ENCODE data around the gene ARHGAP18. TPM values are rescaled to one million over a fixed set of nuclear protein-coding genes. Genes with fewer than 3 reads are reported as not detected.
A peak's percentile ranks its signal among the peaks of the same experiment; 100 is the strongest.

Gene ARHGAP18
- total RNA-seq, 5 donors from 2014 or later (not counting 1 experiment from before 2014, with no cell fraction given) = 3.6 to 4.3 (median 4.0) TPM

GRCh38 chr6:129672341-129672682 is 37.7 kb downstream of the ARHGAP18 start:
- Histone ChIP-seq H3K27ac (ENCODE audit: low read length) (peak overlapping the region; percentile 72), H3K9me3 (no peaks in the 10 kb centered on the region), H3K4me3 (ENCODE audit: control insufficient read depth in 1 of 2, extremely low read depth in 1 of 2, low read length in 1 of 2) (peak overlapping the region in 1 of 2 donors; percentile 23), H3K36me3 (ENCODE audit: control insufficient read depth in 2 of 2, extremely low read depth in 1 of 2, insufficient read depth in 1 of 2, low read length in 1 of 2) (no peaks in the 10 kb centered on the region), H3K4me1 (ENCODE audit: control insufficient read depth in 1 of 2, extremely low read depth in 1 of 2, insufficient read depth in 2 of 2, low read length in 2 of 2) (peaks cover 12 to 17% of the 10 kb centered on the region in 2 experiments), H3K27me3 (replicated peaks in 1 of 2; ENCODE audit: control insufficient read depth in 2 of 2, extremely low read depth in 1 of 2, insufficient read depth in 2 of 2, low read length in 1 of 2) (no peaks in the 10 kb centered on the region)
- Mint-ChIP-seq H3K4me1 (peaks cover 25 to 29% (median 26%) of the 10 kb centered on the region in 3 donors), H3K27me3 (no peaks in the 10 kb centered on the region), H3K4me3 (peak overlapping the region; percentile 60 to 80 (median 74)), H3K9me3 (no peaks in the 10 kb centered on the region), H3K27ac (peak overlapping the region; percentile 89 to 91), H3K36me3 (no peaks in the 10 kb centered on the region)
- whole genome bisulfite sequencing (ENCODE audit: insufficient coverage) = no CpG with 5 or more reads among the region's 2 CpGs
- ATAC-seq (replicated peaks in 1 of 4) (peak; percentile 16 to 54 (median 30)), DNase-seq (peak in 1 of 35 experiments; percentile 32)
- CTCF ChIA-PET = interaction anchor here (0.6 to 2.7 kb wide), 12 partner anchors 9 to 1201 kb away, joined by 3 to 13 read pairs (median 4); partner anchors contain the start of gene ARHGAP18 (in 1 of the 2)
- POLR2A ChIA-PET = interaction anchor here in 1 of 2 donors (1.0 kb wide), 1 partner anchor 76 kb away, joined by 4 read pairs; no protein-coding TSS in a partner anchor

- H3K4me1 ChIP-seq (ENCODE audit: control insufficient read depth in 1 of 2, extremely low read depth in 1 of 2, insufficient read depth in 2 of 2, low read length in 2 of 2) = peaks cover 12 to 17% of the 10 kb centered on the region in 2 experiments
- no peaks in the 10 kb centered on the region for H3K36me3 Mint-ChIP-seq
- H3K27ac ChIP-seq (ENCODE audit: low read length) = peak overlapping the region; percentile 72
- ATAC-seq (replicated peaks in 1 of 4) (peak; percentile 78 to 87 (median 80)), DNase-seq (peak in 34 of 35 experiments; percentile 9 to 77 (median 34))
- H3K27me3 ChIP-seq (replicated peaks in 1 of 2; ENCODE audit: control insufficient read depth in 2 of 2, extremely low read depth in 1 of 2, insufficient read depth in 2 of 2, low read length in 1 of 2) = no peaks in the 10 kb centered on the region
- H3K36me3 ChIP-seq (ENCODE audit: control insufficient read depth in 2 of 2, extremely low read depth in 1 of 2, insufficient read depth in 1 of 2, low read length in 1 of 2) = no peaks in the 10 kb centered on the region
- ChIA-PET POLR2A (interaction anchor here in 1 of 2 donors (1.0 kb wide), 1 partner anchor 76 kb away, joined by 4 read pairs; no protein-coding TSS in a partner anchor), CTCF (interaction anchor here (0.5 to 2.7 kb wide), 16 partner anchors 9 to 1201 kb away, joined by 3 to 13 read pairs (median 4); no protein-coding TSS in a partner anchor)
- WGBS (ENCODE audit: insufficient coverage) = 12% methylated on average over 9 of the region's 10 CpGs
- H3K4me3 Mint-ChIP-seq = peak overlapping the region; percentile 60 to 80 (median 74)
- H3K27me3 Mint-ChIP-seq = no peaks in the 10 kb centered on the region
- peak overlapping the region; percentile 89 to 91 for H3K27ac Mint-ChIP-seq
- no peaks in the 10 kb centered on the region for H3K9me3 ChIP-seq
- H3K9me3 Mint-ChIP-seq = no peaks in the 10 kb centered on the region
- peaks cover 25 to 29% (median 25%) of the 10 kb centered on the region in 3 donors for H3K4me1 Mint-ChIP-seq
- peak overlapping the region in 1 of 2 donors; percentile 23 for H3K4me3 ChIP-seq (ENCODE audit: control insufficient read depth in 1 of 2, extremely low read depth in 1 of 2, low read length in 1 of 2)
Measured at GRCh38 chr6:129671442-129672340, 38.3 kb downstream of the ARHGAP18 start.

GRCh38 chr6:129670634-129671033 is 39.3 kb downstream of the ARHGAP18 start:
- CTCF ChIA-PET = interaction anchor here (1.3 to 2.7 kb wide), 6 partner anchors 13 to 79 kb away, joined by 3 to 13 read pairs (median 4); no protein-coding TSS in a partner anchor
- H3K27me3 ChIP-seq (replicated peaks in 1 of 2; ENCODE audit: control insufficient read depth in 2 of 2, extremely low read depth in 1 of 2, insufficient read depth in 2 of 2, low read length in 1 of 2) = no peaks in the 10 kb centered on the region
- no peaks in the 10 kb centered on the region for H3K9me3 Mint-ChIP-seq
- H3K36me3 Mint-ChIP-seq = no peaks in the 10 kb centered on the region
- no peak overlapping the region for H3K4me3 Mint-ChIP-seq
- WGBS (ENCODE audit: insufficient coverage) = 96% methylated on average over 3 of the region's 3 CpGs
- peaks cover 17% of the 10 kb centered on the region in 2 experiments for H3K4me1 ChIP-seq (ENCODE audit: control insufficient read depth in 1 of 2, extremely low read depth in 1 of 2, insufficient read depth in 2 of 2, low read length in 2 of 2)
- no peak overlapping the region for H3K4me3 ChIP-seq (ENCODE audit: control insufficient read depth in 1 of 2, extremely low read depth in 1 of 2, low read length in 1 of 2)
- no peak overlapping the region for H3K27ac ChIP-seq (ENCODE audit: low read length)
- ATAC-seq (replicated peaks in 1 of 4) (no peak), DNase-seq (no peak)
- peaks cover 29 to 35% (median 31%) of the 10 kb centered on the region in 3 donors for H3K4me1 Mint-ChIP-seq
- POLR2A ChIA-PET = no interaction called here
- H3K27me3 Mint-ChIP-seq = no peaks in the 10 kb centered on the region
- no peaks in the 10 kb centered on the region for H3K36me3 ChIP-seq (ENCODE audit: control insufficient read depth in 2 of 2, extremely low read depth in 1 of 2, insufficient read depth in 1 of 2, low read length in 1 of 2)
- H3K27ac Mint-ChIP-seq = peak overlapping the region in 1 of 2 donors; percentile 1
- H3K9me3 ChIP-seq = no peaks in the 10 kb centered on the region

- Histone ChIP-seq H3K27me3 (replicated peaks in 1 of 2; ENCODE audit: control insufficient read depth in 2 of 2, extremely low read depth in 1 of 2, insufficient read depth in 2 of 2, low read length in 1 of 2) (no peaks in the 10 kb centered on the region), H3K4me3 (ENCODE audit: control insufficient read depth in 1 of 2, extremely low read depth in 1 of 2, low read length in 1 of 2) (no peak overlapping the region), H3K9me3 (no peaks in the 10 kb centered on the region), H3K4me1 (ENCODE audit: control insufficient read depth in 1 of 2, extremely low read depth in 1 of 2, insufficient read depth in 2 of 2, low read length in 2 of 2) (peaks cover 13 to 17% of the 10 kb centered on the region in 2 experiments), H3K27ac (ENCODE audit: low read length) (no peak overlapping the region), H3K36me3 (ENCODE audit: control insufficient read depth in 2 of 2, extremely low read depth in 1 of 2, insufficient read depth in 1 of 2, low read length in 1 of 2) (no peaks in the 10 kb centered on the region)
- no peak for ATAC-seq (replicated peaks in 1 of 4)
- no peaks in the 10 kb centered on the region for H3K27me3 Mint-ChIP-seq
- DNase-seq = no peak
- no peak overlapping the region for H3K27ac Mint-ChIP-seq
- H3K36me3 Mint-ChIP-seq = no peaks in the 10 kb centered on the region
- ChIA-PET CTCF (interaction anchor here in 1 of 2 donors (0.6 to 0.8 kb wide), 2 partner anchors 92 to 1456 kb away, joined by 4 read pairs; no protein-coding TSS in a partner anchor), POLR2A (no interaction called here)
- H3K4me1 Mint-ChIP-seq = peaks cover 18 to 20% (median 19%) of the 10 kb centered on the region in 3 donors
- H3K9me3 Mint-ChIP-seq = no peaks in the 10 kb centered on the region
- no peak overlapping the region for H3K4me3 Mint-ChIP-seq
Measured at GRCh38 chr6:129667621-129668020, 42.4 kb downstream of the ARHGAP18 start.

GRCh38 chr6:129667034-129667433 is 42.9 kb downstream of the ARHGAP18 start:
- no peaks in the 10 kb centered on the region for H3K27me3 ChIP-seq (replicated peaks in 1 of 2; ENCODE audit: control insufficient read depth in 2 of 2, extremely low read depth in 1 of 2, insufficient read depth in 2 of 2, low read length in 1 of 2)
- H3K27ac ChIP-seq (ENCODE audit: low read length) = no peak overlapping the region
- ChIA-PET POLR2A (no interaction called here), CTCF (no interaction called here)
- Mint-ChIP-seq H3K4me1 (peaks cover 13 to 18% (median 18%) of the 10 kb centered on the region in 3 donors), H3K36me3 (no peaks in the 10 kb centered on the region), H3K27me3 (no peaks in the 10 kb centered on the region), H3K9me3 (no peaks in the 10 kb centered on the region), H3K27ac (no peak overlapping the region), H3K4me3 (no peak overlapping the region)
- ATAC-seq (replicated peaks in 1 of 4) (no peak), DNase-seq (no peak)
- H3K9me3 ChIP-seq = no peaks in the 10 kb centered on the region
- H3K36me3 ChIP-seq (ENCODE audit: control insufficient read depth in 2 of 2, extremely low read depth in 1 of 2, insufficient read depth in 1 of 2, low read length in 1 of 2) = no peaks in the 10 kb centered on the region
- H3K4me1 ChIP-seq (ENCODE audit: control insufficient read depth in 1 of 2, extremely low read depth in 1 of 2, insufficient read depth in 2 of 2, low read length in 2 of 2) = peaks cover 7 to 13% of the 10 kb centered on the region in 2 experiments
- no peak overlapping the region for H3K4me3 ChIP-seq (ENCODE audit: control insufficient read depth in 1 of 2, extremely low read depth in 1 of 2, low read length in 1 of 2)

- DNase-seq (no peak), ATAC-seq (replicated peaks in 1 of 4) (no peak)
- Histone ChIP-seq H3K4me1 (ENCODE audit: control insufficient read depth in 1 of 2, extremely low read depth in 1 of 2, insufficient read depth in 2 of 2, low read length in 2 of 2) (peaks cover 0 to 5% of the 10 kb centered on the region in 2 experiments), H3K27me3 (replicated peaks in 1 of 2; ENCODE audit: control insufficient read depth in 2 of 2, extremely low read depth in 1 of 2, insufficient read depth in 2 of 2, low read length in 1 of 2) (no peaks in the 10 kb centered on the region), H3K9me3 (no peaks in the 10 kb centered on the region), H3K27ac (ENCODE audit: low read length) (no peak overlapping the region), H3K36me3 (ENCODE audit: control insufficient read depth in 2 of 2, extremely low read depth in 1 of 2, insufficient read depth in 1 of 2, low read length in 1 of 2) (no peaks in the 10 kb centered on the region), H3K4me3 (ENCODE audit: control insufficient read depth in 1 of 2, extremely low read depth in 1 of 2, low read length in 1 of 2) (no peak overlapping the region)
- Mint-ChIP-seq H3K36me3 (peaks cover 4% of the 10 kb centered on the region), H3K27me3 (no peaks in the 10 kb centered on the region), H3K9me3 (no peaks in the 10 kb centered on the region), H3K4me3 (no peak overlapping the region), H3K4me1 (peaks cover 5 to 17% (median 15%) of the 10 kb centered on the region in 3 donors), H3K27ac (no peak overlapping the region)
- CTCF ChIA-PET = no interaction called here
- POLR2A ChIA-PET = no interaction called here
- 82% methylated on average over 2 of the region's 3 CpGs for WGBS (ENCODE audit: insufficient coverage)
Measured at GRCh38 chr6:129665555-129665954, 44.4 kb downstream of the ARHGAP18 start.
